GM19193 (cell line): ENCODE measurements around the gene RABGAP1L.

Source experiments
- POLR2A ChIP-seq: IDR thresholded peaks from 4 replicates; pipeline ENCODE4 v1.6.1; 2011; ENCODE audit not compliant: insufficient read depth, insufficient read length; ENCODE audit errors: extremely low read depth

The RABGAP1L gene

GRCh38 chr1:174469052-174469451 is 309.7 kb downstream of the RABGAP1L start:
- TF ChIP-seq POLR2A, result no peak

DNA sequence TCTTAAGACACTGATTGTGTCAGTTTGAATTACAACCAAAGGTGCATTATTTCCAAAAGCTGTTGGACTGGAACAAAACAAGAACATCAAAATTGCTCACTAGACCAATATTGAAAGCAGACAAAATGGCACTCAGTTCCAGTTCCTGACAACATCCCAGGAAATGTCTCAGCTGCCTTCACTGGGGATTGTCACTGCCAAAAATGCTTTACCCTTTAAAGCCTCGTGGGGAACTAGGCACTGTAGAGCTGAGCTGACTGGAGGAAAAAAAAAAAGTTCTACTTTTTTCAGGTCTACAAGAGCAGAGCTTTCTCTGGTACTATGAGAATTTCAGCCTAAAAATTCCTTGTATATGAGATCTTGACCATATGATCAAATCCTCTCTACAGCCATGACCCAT is 310.4 kb downstream of the RABGAP1L start:
- TF ChIP-seq POLR2A, result no peak

- TF ChIP-seq POLR2A, result no peak
These were observed 320.0 kb downstream of the RABGAP1L start for GRCh38 chr1:174479281-174479680.

DNA sequence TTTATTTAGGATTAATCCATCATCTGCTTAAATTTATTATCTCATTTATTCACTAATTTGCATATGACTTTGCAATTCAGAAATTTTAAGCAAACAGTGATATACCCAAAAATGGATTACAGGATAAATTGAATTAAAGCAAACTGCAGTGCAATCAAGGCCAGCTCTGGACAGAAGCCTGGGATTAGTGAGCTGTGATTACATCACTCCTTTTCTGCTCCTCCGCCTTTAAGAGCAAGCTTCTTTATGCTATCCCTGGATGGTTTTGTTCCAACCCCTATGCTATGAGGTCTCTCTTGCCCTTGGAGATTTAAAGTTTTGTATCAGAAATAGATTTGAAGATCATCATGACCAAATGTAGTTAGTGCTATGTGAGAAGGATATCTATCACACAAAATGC is 321.0 kb downstream of the RABGAP1L start:
- TF ChIP-seq POLR2A, result no peak

DNA sequence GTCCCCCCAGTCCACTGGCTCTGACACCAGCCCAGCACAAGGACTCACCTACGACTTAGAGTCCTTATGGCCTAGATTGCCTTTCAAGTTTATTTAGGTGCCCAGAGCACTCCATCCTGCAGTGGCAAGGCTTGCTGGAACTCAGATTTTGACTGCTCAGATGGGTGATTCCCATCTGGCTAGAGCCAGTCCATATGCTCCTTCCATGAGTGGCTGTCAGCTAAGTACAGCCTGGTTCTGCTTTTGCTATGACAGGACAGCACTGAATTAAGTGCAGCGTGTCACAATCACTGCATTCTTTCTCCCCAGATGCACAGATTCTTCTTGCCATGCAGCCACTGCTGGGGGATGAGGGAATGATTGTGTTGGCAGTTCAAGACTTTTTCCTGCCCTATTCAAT is 332.3 kb downstream of the RABGAP1L start:
- no peak for TF ChIP-seq POLR2A

DNA sequence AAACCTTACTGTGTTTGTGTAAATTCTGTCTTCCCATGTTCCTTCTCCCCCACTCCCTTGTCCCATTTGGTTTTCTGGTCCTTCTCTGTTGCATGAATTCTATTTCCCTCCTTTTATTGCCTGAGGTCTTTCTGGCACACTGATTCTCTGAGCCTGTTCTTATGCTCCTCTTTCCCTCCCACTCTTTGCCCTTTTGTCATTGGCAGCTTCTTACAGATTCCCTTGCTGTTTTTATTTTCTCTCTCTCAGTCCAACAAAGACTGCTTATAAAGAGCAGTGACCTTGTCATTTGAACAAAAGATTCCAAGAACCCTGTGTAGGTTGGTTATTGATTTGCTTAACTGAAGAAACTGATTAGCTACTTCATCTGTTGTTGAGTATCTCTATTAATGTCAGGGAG is 338.2 kb downstream of the RABGAP1L start:
- TF ChIP-seq POLR2A, result no peak

- TF ChIP-seq POLR2A, result no peak
These were observed 360.5 kb downstream of the RABGAP1L start for GRCh38 chr1:174519844-174520243.

DNA sequence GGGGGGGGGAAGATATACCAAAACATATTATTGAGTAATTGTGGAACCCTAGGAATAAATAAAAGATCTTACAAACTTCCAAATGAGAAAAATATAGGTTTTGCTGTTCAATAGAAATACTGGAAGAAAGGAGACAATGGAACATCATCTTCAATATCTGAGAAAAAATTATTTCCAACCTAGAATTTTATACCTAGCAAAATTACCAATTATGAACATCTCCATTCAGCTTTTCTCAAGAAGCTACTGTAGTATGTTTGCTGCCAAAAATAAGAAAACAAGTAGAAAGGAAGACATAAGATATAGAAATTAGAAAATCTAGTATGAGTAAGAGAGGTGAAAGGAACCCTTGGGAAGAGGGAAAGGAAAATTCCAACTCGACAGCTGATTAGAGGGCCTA is 372.4 kb downstream of the RABGAP1L start:
- no peak for TF ChIP-seq POLR2A

DNA sequence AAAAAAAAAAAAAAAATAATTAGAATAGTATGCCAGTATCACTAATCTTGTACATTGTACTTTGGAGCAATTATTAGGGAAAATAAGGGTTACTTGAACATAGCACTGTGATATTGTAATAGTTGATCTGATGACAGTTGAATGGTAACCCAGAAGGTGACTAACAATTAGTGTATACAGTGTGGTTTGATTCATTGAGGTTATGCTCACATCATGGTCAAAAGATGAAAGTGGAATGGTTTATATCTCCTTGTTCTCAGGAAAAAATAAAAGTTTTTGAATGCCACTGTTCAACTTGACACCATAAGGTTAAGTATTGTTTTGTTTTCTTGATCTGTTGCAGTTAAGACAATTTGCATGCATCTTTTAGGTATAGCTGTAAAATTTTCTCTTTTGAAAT is 375.5 kb downstream of the RABGAP1L start:
- no peak for TF ChIP-seq POLR2A

- no peak for TF ChIP-seq POLR2A
These were observed 375.9 kb downstream of the RABGAP1L start for GRCh38 chr1:174535207-174535606.

DNA sequence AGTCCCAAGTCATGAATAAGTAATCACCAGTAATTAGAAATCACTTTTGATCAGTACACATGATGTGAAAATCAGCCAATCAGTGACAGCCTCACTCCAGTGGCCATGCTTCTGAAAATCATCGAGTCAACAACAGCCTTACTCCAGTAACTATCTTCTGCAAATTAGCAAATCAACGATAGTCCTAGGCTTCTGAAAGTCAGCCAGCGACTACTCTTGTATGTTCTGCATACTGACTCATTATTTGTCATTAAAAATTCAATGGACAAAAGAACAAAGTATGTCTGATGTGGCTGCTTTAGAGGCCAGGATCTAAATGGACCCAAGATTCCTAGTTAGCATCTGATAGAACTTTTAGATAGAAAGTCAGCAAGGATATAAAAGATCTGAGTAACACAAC is 391.0 kb downstream of the RABGAP1L start:
- no peak for TF ChIP-seq POLR2A

- no peak for TF ChIP-seq POLR2A
These were observed 397.1 kb downstream of the RABGAP1L start for GRCh38 chr1:174556392-174556791.

- TF ChIP-seq POLR2A, result no peak
These were observed 409.2 kb downstream of the RABGAP1L start for GRCh38 chr1:174568551-174568950.

DNA sequence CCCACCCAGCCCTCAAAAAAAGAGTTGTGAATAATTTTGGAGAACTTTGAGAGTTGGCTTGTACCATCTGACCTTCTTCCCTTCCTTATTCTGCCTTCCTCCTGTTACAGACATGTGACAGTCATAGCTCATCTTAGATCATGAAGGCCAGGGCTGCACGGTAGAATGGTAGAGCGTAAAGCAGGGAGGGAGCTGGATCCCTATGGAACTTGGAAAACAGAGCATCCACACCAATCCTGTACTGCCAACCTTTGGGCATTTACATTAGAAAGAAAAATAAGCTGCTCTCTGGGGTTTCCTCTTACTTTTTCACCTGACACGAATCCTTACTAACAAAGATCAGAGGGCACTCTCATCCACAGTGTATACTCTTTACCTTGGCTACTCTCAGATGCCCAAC is 409.9 kb downstream of the RABGAP1L start:
- no peak for TF ChIP-seq POLR2A

GRCh38 chr1:174572771-174573170 is 413.5 kb downstream of the RABGAP1L start:
- TF ChIP-seq POLR2A, result no peak

GRCh38 chr1:174577681-174578080 is 418.4 kb downstream of the RABGAP1L start:
- no peak for TF ChIP-seq POLR2A

DNA sequence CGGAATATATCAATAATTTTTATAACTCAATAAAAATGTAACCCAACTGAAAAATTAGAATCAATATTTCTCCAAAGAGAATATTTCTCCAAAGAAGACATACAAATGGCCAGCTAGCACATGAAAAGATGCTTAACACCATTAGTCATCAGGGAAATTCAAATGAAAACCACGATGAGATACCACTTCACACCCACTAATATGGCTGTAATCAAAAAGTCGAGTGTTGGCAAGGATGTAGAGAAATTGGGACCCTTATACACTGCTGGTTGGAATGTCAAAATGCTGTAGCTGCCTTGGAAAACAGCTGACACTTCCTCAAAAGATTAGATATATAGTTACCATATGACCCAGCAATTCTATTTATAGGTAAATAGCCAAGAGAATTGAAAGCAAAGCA is 421.5 kb downstream of the RABGAP1L start:
- no peak for TF ChIP-seq POLR2A
